ENCODE results near the gene PEX14.

Gene PEX14

DNA sequence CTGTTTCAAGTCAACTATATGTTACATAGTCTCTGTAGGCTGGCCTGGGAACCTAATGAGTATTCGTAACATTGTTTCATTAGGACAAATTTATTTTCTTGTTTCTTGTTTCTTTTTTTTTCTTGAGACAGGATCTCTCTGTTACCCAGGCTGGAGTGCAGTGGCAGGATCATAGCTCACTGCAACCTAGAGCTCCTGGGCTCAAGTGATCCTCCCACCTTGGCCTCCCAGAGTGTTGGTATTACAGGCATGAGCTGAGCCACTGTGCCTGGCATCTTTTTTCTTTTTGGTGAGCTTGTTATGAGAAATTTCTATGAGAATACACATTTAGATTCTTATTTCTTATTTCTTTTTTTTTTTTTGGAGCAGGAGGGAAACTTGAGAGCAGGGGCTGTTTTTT, 37.7 kb upstream of the PEX14 start:
- no peaks in the 10 kb centered on the region for H3K27me3 ChIP-seq (ENCODE audit: low read length)
- H4K20me1 ChIP-seq (ENCODE audit: low read depth, low read length) = no peaks in the 10 kb centered on the region
- H3K27ac ChIP-seq (ENCODE audit: low read depth, low read length) = no peak overlapping the region
- no peaks in the 10 kb centered on the region for H3K9me2 ChIP-seq (replicated peaks; ENCODE audit: insufficient read depth, low read length)
- TF ChIP-seq, protein P1, sequence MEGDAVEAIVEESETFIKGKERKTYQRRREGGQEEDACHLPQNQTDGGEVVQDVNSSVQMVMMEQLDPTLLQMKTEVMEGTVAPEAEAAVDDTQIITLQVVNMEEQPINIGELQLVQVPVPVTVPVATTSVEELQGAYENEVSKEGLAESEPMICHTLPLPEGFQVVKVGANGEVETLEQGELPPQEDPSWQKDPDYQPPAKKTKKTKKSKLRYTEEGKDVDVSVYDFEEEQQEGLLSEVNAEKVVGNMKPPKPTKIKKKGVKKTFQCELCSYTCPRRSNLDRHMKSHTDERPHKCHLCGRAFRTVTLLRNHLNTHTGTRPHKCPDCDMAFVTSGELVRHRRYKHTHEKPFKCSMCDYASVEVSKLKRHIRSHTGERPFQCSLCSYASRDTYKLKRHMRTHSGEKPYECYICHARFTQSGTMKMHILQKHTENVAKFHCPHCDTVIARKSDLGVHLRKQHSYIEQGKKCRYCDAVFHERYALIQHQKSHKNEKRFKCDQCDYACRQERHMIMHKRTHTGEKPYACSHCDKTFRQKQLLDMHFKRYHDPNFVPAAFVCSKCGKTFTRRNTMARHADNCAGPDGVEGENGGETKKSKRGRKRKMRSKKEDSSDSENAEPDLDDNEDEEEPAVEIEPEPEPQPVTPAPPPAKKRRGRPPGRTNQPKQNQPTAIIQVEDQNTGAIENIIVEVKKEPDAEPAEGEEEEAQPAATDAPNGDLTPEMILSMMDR (IDR thresholded peaks at IDR 0.05; ENCODE audit: insufficient read depth, low read length, poor library complexity, severe bottlenecking) = no peak
- TF ChIP-seq EZH2phosphoT487 (conservative IDR thresholded peaks at IDR 0.05; ENCODE audit: low read length) = no peak
- no peak overlapping the region for H2AFZ ChIP-seq (ENCODE audit: low read depth, low read length, severe bottlenecking)
- H3K9me3 ChIP-seq (ENCODE audit: insufficient read depth, low read length) = no peaks in the 10 kb centered on the region
- H3K36me3 ChIP-seq (ENCODE audit: low read length) = no peaks in the 10 kb centered on the region
- H3K9ac ChIP-seq (ENCODE audit: low read length) = no peak overlapping the region
- H3K79me2 ChIP-seq (ENCODE audit: insufficient read depth, low read length) = no peaks in the 10 kb centered on the region
- no peaks in the 10 kb centered on the region for H3F3A ChIP-seq (ENCODE audit: insufficient read depth)
- no peak overlapping the region for H3K4me3 ChIP-seq (ENCODE audit: insufficient read depth, low read length, poor library complexity, severe bottlenecking)
- no peak overlapping the region for H3K4me2 ChIP-seq (ENCODE audit: low read depth, low read length, poor library complexity, severe bottlenecking)

- Histone ChIP-seq H2AFZ (ENCODE audit: low read depth, low read length, severe bottlenecking) (no peak overlapping the region), H3K9me2 (replicated peaks; ENCODE audit: insufficient read depth, low read length) (no peaks in the 10 kb centered on the region), H3K9me3 (ENCODE audit: insufficient read depth, low read length) (no peaks in the 10 kb centered on the region), H3K4me2 (ENCODE audit: low read depth, low read length, poor library complexity, severe bottlenecking) (no peak overlapping the region), H4K20me1 (ENCODE audit: low read depth, low read length) (no peaks in the 10 kb centered on the region), H3K79me2 (ENCODE audit: insufficient read depth, low read length) (no peaks in the 10 kb centered on the region), H3K9ac (ENCODE audit: low read length) (no peak overlapping the region), H3K36me3 (ENCODE audit: low read length) (no peaks in the 10 kb centered on the region), H3F3A (ENCODE audit: insufficient read depth) (no peaks in the 10 kb centered on the region), H3K4me3 (ENCODE audit: insufficient read depth, low read length, poor library complexity, severe bottlenecking) (no peak overlapping the region), H3K27ac (ENCODE audit: low read depth, low read length) (no peak overlapping the region), H3K27me3 (ENCODE audit: low read length) (no peaks in the 10 kb centered on the region)
- no peak for TF ChIP-seq EZH2phosphoT487 (conservative IDR thresholded peaks at IDR 0.05; ENCODE audit: low read length)
- TF ChIP-seq, protein P1 (IDR thresholded peaks at IDR 0.05; ENCODE audit: insufficient read depth, low read length, poor library complexity, severe bottlenecking) = no peak
These were observed 36.0 kb upstream of the PEX14 start for GRCh38 chr1:10438677-10439163.

GRCh38 chr1:10440305-10440704, 34.4 kb upstream of the PEX14 start:
- H4K20me1 ChIP-seq (ENCODE audit: low read depth, low read length) = no peaks in the 10 kb centered on the region
- H3F3A ChIP-seq (ENCODE audit: insufficient read depth) = no peaks in the 10 kb centered on the region
- no peaks in the 10 kb centered on the region for H3K9me2 ChIP-seq (replicated peaks; ENCODE audit: insufficient read depth, low read length)
- no peaks in the 10 kb centered on the region for H3K36me3 ChIP-seq (ENCODE audit: low read length)
- no peak overlapping the region for H2AFZ ChIP-seq (ENCODE audit: low read depth, low read length, severe bottlenecking)
- H3K27me3 ChIP-seq (ENCODE audit: low read length) = no peaks in the 10 kb centered on the region
- H3K4me2 ChIP-seq (ENCODE audit: low read depth, low read length, poor library complexity, severe bottlenecking) = no peak overlapping the region
- no peak overlapping the region for H3K27ac ChIP-seq (ENCODE audit: low read depth, low read length)
- no peak overlapping the region for H3K4me3 ChIP-seq (ENCODE audit: insufficient read depth, low read length, poor library complexity, severe bottlenecking)
- TF ChIP-seq, protein P1 (IDR thresholded peaks at IDR 0.05; ENCODE audit: insufficient read depth, low read length, poor library complexity, severe bottlenecking) = no peak
- no peak for TF ChIP-seq EZH2phosphoT487 (conservative IDR thresholded peaks at IDR 0.05; ENCODE audit: low read length)
- no peaks in the 10 kb centered on the region for H3K9me3 ChIP-seq (ENCODE audit: insufficient read depth, low read length)
- no peak overlapping the region for H3K9ac ChIP-seq (ENCODE audit: low read length)
- H3K79me2 ChIP-seq (ENCODE audit: insufficient read depth, low read length) = no peaks in the 10 kb centered on the region
